ENCODE measurements around the gene RNF213.
"Not testable (repeated sequence)": the region's sequence is repeated elsewhere in the genome, so short reads cannot be mapped to it uniquely, and the experiment has no call there.

The RNF213 gene

GRCh38 chr17:80319999-80320344 lies 59.3 kb downstream of the RNF213 start:
- no peak for DNase-seq (ENCODE audit: low spot score)

DNA sequence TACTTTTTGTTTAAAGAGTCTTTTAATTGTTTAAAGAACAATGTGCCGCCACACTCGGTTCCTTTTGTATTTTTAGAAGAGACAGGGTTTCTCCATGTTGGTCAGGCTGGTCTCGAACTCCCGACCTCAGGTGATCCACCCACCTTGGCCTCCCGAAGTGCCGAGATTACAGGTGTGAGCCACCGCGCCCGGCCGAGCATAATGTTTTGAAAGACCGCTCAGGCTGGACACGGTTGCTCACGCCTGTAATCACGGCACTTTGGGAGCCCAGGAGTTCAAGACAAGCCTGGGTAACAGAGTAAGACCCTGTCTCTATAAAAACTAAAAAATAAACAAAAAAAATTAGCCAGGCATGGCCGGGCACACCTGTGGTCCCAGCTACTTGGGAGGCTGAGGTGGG lies 59.8 kb downstream of the RNF213 start:
- DNase-seq (ENCODE audit: low spot score) = no peak

DNA sequence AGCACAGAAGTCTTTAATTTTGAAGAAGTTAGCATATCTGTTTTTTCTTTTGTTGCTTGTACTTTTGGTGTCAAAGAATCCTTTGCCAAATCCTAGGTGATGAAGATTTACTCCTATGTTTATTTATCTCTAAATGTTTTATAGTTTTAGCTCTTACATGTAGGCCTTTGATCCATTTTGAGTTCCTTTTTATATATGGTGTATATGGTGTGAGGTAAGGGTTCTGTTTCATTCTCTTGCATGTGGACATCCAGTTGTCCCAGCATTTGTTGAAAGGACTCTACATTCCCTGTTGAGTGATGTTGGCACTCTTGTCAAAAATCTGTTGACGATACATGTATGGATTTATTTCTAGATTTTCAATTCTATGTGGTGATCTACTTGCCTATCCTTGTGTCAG lies 62.2 kb downstream of the RNF213 start:
- no peak for DNase-seq (ENCODE audit: low spot score)

DNA sequence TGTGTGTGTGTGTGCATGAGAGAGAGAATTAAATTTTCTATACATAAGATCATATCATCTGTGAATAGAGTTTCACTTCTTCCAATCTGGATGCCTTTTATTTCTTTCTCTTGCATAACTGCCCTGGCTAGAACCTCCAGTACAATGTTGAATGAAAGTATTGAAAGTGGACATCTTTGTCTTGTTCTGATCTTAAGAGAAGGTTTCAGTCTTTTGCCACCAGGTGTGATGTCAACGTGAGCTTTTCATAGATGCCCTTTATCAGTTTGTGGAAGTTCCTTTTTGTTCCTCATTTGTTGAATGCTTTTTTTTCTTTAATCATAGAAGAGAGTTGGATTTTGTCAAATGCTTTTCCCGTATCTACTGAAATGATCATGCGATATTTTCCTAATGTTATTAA lies 63.3 kb downstream of the RNF213 start:
- DNase-seq (ENCODE audit: low spot score) = no peak

DNA sequence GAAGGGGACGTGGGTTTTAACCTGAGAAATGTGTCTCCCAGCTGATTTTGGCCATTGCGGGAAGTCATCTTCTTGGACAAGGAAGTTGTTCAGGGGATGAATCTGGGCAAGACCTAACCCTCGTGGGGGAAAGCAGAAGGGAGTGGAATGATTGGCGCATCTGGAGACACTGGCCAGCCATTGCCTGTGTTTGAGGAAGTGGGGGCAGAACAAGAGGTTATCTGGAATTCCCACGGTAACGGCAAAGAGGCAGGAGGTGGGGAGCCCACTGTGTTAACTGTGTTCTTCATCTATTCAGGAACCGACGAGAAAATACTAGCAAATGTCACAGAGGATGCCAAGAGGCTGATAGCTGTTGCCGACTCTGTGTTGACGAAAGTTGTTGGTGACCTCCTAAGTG lies 66.9 kb downstream of the RNF213 start:
- no peak for DNase-seq (ENCODE audit: low spot score)

GRCh38 chr17:80328634-80329380 lies 68.2 kb downstream of the RNF213 start:
- DNase-seq (ENCODE audit: low spot score) = no peak

DNA sequence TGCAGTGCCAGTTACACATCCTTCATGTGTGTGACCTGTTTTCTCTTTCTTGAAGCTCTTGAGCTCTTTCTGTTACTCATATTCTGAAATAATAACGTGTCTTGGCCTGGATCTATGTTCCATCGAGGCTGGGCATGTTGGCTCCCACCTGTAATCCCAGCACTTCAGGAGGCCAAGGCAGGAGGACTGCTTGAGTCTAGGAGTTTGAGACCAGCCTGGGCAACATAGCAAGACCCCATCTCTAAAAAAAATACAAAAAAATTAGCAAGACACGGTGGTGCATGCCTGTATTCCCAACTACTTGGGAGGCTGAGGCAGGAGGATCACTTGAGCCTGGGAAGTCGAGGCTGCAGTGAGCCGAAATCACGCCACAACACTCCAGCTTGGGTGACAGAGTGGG lies 68.8 kb downstream of the RNF213 start:
- DNase-seq (ENCODE audit: low spot score) = not testable (repeated sequence)

GRCh38 chr17:80330276-80330675 lies 69.6 kb downstream of the RNF213 start:
- DNase-seq (ENCODE audit: low spot score) = no peak

- not testable (repeated sequence) for DNase-seq (ENCODE audit: low spot score)
These were observed 70.3 kb downstream of the RNF213 start for GRCh38 chr17:80330938-80331337.

DNA sequence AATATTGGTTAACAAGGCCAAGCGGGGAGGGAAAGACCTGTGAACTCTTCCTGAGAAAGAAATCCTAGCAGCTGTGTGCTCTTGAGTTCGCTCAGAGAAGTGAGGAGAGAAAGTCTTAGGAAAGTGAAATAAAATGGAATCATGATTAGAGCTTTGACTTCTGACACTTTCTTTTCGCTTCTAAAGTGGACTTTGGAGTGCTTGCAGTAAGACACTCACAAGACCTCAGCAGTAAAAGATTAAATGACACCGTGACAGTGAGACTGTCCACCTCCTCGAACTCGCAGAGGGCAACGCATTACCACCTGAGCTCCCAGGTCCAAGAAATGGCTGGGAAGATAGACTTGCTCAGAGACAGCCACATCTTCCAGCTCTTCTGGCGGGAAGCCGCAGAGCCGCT lies 71.2 kb downstream of the RNF213 start:
- DNase-seq (ENCODE audit: low spot score) = no peak

- no peak for DNase-seq (ENCODE audit: low spot score)
These were observed 76.7 kb downstream of the RNF213 start for GRCh38 chr17:80337195-80337895.

- no peak for DNase-seq (ENCODE audit: low spot score)
These were observed 78.5 kb downstream of the RNF213 start for GRCh38 chr17:80339118-80339517.

DNA sequence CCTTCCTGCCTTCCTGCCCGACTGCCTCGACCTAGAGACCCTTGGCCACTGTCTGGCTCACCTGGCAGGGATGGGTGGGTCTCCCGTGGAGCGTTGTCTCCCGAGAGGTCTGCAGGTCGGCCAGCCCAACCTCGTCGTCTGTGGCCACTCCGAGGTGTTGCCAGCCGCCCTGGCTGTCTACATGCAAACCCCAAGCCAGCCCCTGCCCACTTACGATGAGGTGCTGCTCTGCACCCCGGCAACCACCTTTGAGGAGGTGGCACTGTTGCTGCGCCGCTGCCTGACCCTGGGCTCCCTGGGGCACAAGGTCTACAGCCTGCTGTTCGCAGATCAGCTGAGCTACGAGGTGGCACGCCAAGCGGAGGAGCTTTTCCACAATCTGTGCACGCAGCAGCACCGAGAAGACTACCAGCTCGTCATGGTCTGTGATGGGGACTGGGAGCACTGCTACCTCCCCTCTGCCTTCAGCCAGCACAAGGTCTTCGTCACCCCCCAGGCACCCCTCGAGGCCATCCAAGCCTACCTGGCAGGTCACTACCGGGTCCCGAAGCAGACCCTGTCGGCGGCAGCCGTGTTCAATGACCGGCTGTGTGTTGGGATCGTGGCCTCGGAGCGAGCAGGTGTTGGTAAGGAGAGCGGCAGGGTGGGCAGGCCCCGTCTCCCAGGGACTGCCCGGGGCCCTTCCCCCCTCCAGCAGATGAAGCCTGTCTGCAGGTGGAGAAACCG lies 79.2 kb downstream of the RNF213 start:
- no peak for DNase-seq (ENCODE audit: low spot score)

DNA sequence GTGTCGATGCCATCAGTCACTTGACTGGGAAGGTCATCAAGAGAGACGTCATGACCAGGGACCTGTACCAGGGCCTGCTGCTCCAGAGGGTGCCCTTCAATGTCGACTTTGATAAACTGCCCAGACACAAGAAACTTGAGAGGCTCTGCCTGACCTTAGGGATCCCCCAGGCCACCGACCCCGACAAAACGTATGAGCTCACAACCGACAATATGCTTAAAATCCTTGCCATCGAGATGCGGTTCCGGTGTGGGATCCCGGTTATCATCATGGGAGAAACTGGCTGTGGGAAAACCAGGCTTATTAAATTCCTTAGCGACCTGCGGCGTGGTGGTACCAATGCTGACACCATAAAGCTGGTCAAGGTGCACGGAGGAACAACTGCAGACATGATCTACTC lies 84.7 kb downstream of the RNF213 start:
- DNase-seq (ENCODE audit: low spot score) = no peak

DNA sequence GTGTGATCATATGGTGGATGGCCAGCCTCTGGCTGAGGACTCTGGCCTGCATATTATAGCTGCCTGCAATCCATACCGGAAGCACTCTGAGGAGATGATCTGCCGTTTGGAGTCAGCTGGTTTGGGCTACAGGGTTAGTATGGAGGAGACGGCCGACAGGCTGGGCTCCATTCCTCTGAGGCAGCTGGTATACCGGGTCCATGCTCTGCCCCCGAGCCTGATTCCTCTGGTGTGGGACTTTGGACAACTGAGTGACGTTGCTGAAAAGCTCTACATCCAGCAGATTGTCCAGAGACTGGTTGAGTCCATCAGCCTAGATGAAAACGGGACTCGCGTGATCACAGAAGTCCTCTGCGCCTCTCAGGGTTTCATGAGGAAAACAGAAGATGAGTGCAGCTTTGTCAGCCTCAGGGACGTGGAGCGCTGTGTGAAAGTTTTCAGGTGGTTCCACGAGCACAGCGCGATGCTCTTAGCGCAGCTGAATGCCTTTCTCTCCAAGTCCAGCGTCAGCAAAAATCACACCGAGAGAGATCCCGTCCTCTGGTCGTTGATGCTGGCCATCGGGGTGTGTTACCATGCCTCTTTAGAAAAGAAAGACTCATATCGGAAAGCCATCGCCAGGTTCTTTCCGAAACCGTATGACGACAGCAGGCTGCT lies 85.3 kb downstream of the RNF213 start:
- no peak for DNase-seq (ENCODE audit: low spot score)

GRCh38 chr17:80346498-80347275 lies 86.0 kb downstream of the RNF213 start:
- DNase-seq (ENCODE audit: low spot score) = no peak

DNA sequence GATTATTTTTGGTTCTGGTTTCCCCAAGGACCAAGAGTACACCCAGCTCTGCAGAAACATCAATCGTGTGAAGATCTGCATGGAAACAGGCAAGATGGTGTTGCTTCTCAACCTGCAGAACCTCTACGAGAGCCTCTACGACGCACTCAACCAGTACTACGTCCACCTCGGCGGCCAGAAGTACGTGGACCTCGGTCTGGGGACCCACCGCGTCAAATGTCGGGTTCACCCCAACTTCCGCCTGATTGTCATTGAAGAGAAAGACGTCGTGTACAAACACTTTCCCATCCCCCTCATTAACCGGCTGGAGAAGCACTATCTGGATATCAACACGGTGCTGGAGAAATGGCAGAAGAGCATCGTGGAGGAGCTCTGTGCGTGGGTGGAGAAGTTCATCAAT lies 86.9 kb downstream of the RNF213 start:
- DNase-seq (ENCODE audit: low spot score) = no peak

- no peak for DNase-seq (ENCODE audit: low spot score)
These were observed 87.3 kb downstream of the RNF213 start for GRCh38 chr17:80347948-80348351.

- DNase-seq (ENCODE audit: low spot score) = no peak
These were observed 88.0 kb downstream of the RNF213 start for GRCh38 chr17:80348551-80349150.

GRCh38 chr17:80349151-80349651 lies 88.5 kb downstream of the RNF213 start:
- DNase-seq (ENCODE audit: low spot score) = no peak

GRCh38 chr17:80349751-80350150 lies 89.1 kb downstream of the RNF213 start:
- DNase-seq (ENCODE audit: low spot score) = no peak
